ENCODE results near the gene TBXAS1.

The TBXAS1 gene

DNA sequence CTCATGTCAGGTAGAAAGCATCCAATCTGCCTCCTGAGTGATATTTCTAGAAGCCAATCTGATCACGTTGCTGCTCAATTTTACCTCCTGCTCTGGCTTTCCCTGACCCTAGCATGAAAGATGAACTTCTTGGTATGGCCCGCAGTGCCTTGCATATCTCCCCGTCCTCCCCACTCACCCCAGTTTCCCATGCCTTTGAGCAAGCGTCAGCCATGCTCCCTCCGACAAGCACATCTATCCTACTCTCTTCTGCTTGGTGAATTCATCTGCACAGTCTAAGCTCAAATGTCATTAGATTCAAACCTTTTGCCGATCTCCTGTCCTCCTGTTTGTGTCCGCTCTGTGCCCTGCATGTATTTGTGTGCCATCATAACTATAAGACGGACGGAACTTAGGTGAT, 6.2 kb upstream of the TBXAS1 start:
- no peaks in the 10 kb centered on the region for H3K36me3 ChIP-seq (ENCODE audit: low read depth)
- DNase-seq (ENCODE audit: low spot score) (no peak), ATAC-seq (ENCODE audit: low read depth) (no peak)
- no peak overlapping the region for H3K4me3 ChIP-seq (ENCODE audit: severe bottlenecking)
- H3K9me3 ChIP-seq (ENCODE audit: severe bottlenecking): no peaks in the 10 kb centered on the region
- H3K4me1 ChIP-seq (ENCODE audit: insufficient read depth, poor library complexity, severe bottlenecking): no peaks in the 10 kb centered on the region
- H3K27ac ChIP-seq (ENCODE audit: poor library complexity, severe bottlenecking): no peak overlapping the region
- TF ChIP-seq CTCF (IDR thresholded peaks at IDR 0.05; ENCODE audit: poor library complexity, severe bottlenecking): no peak
- no peaks in the 10 kb centered on the region for H3K27me3 ChIP-seq (ENCODE audit: insufficient read depth, poor library complexity, severe bottlenecking)

- DNase-seq (ENCODE audit: low spot score) (no peak), ATAC-seq (ENCODE audit: low read depth) (no peak)
- no peak for TF ChIP-seq CTCF (IDR thresholded peaks at IDR 0.05; ENCODE audit: poor library complexity, severe bottlenecking)
- no peak overlapping the region for H3K4me3 ChIP-seq (ENCODE audit: severe bottlenecking)
- no peaks in the 10 kb centered on the region for H3K36me3 ChIP-seq (ENCODE audit: low read depth)
- H3K4me1 ChIP-seq (ENCODE audit: insufficient read depth, poor library complexity, severe bottlenecking): no peaks in the 10 kb centered on the region
- H3K9me3 ChIP-seq (ENCODE audit: severe bottlenecking): no peaks in the 10 kb centered on the region
- no peaks in the 10 kb centered on the region for H3K27me3 ChIP-seq (ENCODE audit: insufficient read depth, poor library complexity, severe bottlenecking)
- no peak overlapping the region for H3K27ac ChIP-seq (ENCODE audit: poor library complexity, severe bottlenecking)
Observed at GRCh38 chr7:139823959-139824521, 5.0 kb upstream of the TBXAS1 start.

GRCh38 chr7:139825666-139826290, 3.3 kb upstream of the TBXAS1 start:
- Histone ChIP-seq H3K4me1 (ENCODE audit: insufficient read depth, poor library complexity, severe bottlenecking) (no peaks in the 10 kb centered on the region), H3K4me3 (ENCODE audit: severe bottlenecking) (no peak overlapping the region), H3K36me3 (ENCODE audit: low read depth) (no peaks in the 10 kb centered on the region), H3K9me3 (ENCODE audit: severe bottlenecking) (no peaks in the 10 kb centered on the region), H3K27me3 (ENCODE audit: insufficient read depth, poor library complexity, severe bottlenecking) (no peaks in the 10 kb centered on the region), H3K27ac (ENCODE audit: poor library complexity, severe bottlenecking) (no peak overlapping the region)
- ATAC-seq (ENCODE audit: low read depth): peak; percentile 72; the same call in 2 of the 3 replicates
- DNase-seq (ENCODE audit: low spot score): no peak
- no peak for TF ChIP-seq CTCF (IDR thresholded peaks at IDR 0.05; ENCODE audit: poor library complexity, severe bottlenecking)

GRCh38 chr7:139827042-139827441, 2.0 kb upstream of the TBXAS1 start:
- no peak for DNase-seq (ENCODE audit: low spot score)
- no peaks in the 10 kb centered on the region for H3K4me1 ChIP-seq (ENCODE audit: insufficient read depth, poor library complexity, severe bottlenecking)
- ATAC-seq (ENCODE audit: low read depth): peak; percentile 41; the same call in 1 of the 3 replicates

More at GRCh38 chr7:139827042-139827441, 2.0 kb upstream of the TBXAS1 start:
- Histone ChIP-seq H3K9me3 (ENCODE audit: severe bottlenecking) (no peaks in the 10 kb centered on the region), H3K36me3 (ENCODE audit: low read depth) (no peaks in the 10 kb centered on the region), H3K4me3 (ENCODE audit: severe bottlenecking) (no peak overlapping the region), H3K27ac (ENCODE audit: poor library complexity, severe bottlenecking) (no peak overlapping the region), H3K27me3 (ENCODE audit: insufficient read depth, poor library complexity, severe bottlenecking) (no peaks in the 10 kb centered on the region)
- peak; percentile 34 for TF ChIP-seq CTCF (IDR thresholded peaks at IDR 0.05; ENCODE audit: poor library complexity, severe bottlenecking)

Measured in RWPE2 (cell line).